K562 (cell line): ENCODE results near the gene EVPL. TPM values are rescaled to one million over a fixed set of nuclear protein-coding genes. Genes with fewer than 3 reads are reported as not detected.

ENCODE experiments used
- CBX5 ChIP-seq: IDR thresholded peaks from 2 replicates; pipeline ENCODE4 v1.6.1; 2014; ENCODE audit warnings: low read depth, borderline replicate concordance
- CEBPG ChIP-seq, 3 experiments: fragments of 200-800 bp in 1 of 3; sonication (Bioruptor generic) in 1 of 3; sonication (generic) in 1 of 3; formaldehyde crosslinking in 1 of 3; IDR thresholded peaks in 2 of 3; conservative IDR thresholded peaks in 1 of 3; 2 replicates each; pipeline versions ENCODE4 v1.6.1 to v1.8.0; 2016 to 2022; ENCODE audit warnings: missing compliant biosample characterization in 2 of 3, missing genetic modification characterization in 2 of 3, mild to moderate bottlenecking in 1 of 3, missing genetic modification reagents in 1 of 3
- DMBX1 ChIP-seq: fragments of 250-450 bp; sonication (Bioruptor Pico); IDR thresholded peaks from 2 replicates; pipeline ENCODE4 v1.8.0; 2022; ENCODE audit warnings: inconsistent platforms, mild to moderate bottlenecking, moderate library complexity, borderline replicate concordance
- ERF ChIP-seq: fragments of 450-650 bp; formaldehyde crosslinking; IDR thresholded peaks from 2 replicates; pipeline ENCODE4 v1.4.0; 2020; ENCODE audit warnings: mild to moderate bottlenecking, mixed read lengths
- HOXB6 ChIP-seq: fragments of 250-450 bp; sonication (Bioruptor Pico); IDR thresholded peaks from 2 replicates; pipeline ENCODE4 v1.5.1; 2022; ENCODE audit warnings: mild to moderate bottlenecking, borderline replicate concordance
- KHSRP ChIP-seq: fragments of 450-650 bp; IDR thresholded peaks from 2 replicates; pipeline ENCODE4 v1.6.1; 2017
- MAFG ChIP-seq: fragments of 450-650 bp; conservative IDR thresholded peaks from 2 replicates; pipeline ENCODE4 v1.6.1; 2016; ENCODE audit warnings: missing genetic modification characterization, missing compliant biosample characterization
- TRIM24 ChIP-seq, 2 experiments: fragments of 450-650 bp; IDR thresholded peaks; 2 replicates each; pipeline ENCODE4 v1.6.1; 2016
- ZNF76 ChIP-seq: fragments of 250-450 bp; sonication (Bioruptor Pico); IDR thresholded peaks from 2 replicates; pipeline ENCODE4 v1.4.0; 2020; ENCODE audit warnings: mild to moderate bottlenecking, moderate library complexity, borderline replicate concordance
- polyA plus RNA-seq, 8 experiments: library from polyadenylated mRNA; depleted of rRNA in 4 of 8; stranded (reverse) in 5 of 8; unstranded in 3 of 8; fragments of >200 nt; fragmentation: Nextera tagmentation in 2 of 8; fragmentation: Illumina TruSeq in 1 of 8; extraction: Ambion mirVana in 2 of 8; extraction: Trizol in 1 of 8; gene quantifications; 2 replicates each; pipeline versions ENCODE4 v1.2.1 to v1.2.3, GENCODE V29; 2011 to 2014; ENCODE audit warnings: inconsistent platforms in 1 of 8, missing spikeins in 1 of 8
- total RNA-seq, 7 experiments: library from RNA; depleted of rRNA in 6 of 7; stranded (reverse); fragments of >200 nt in 6 of 7; fragmentation: Illumina TruSeq in 2 of 7; extraction: Trizol in 2 of 7; gene quantifications; 2 replicates each; pipeline versions ENCODE4 v1.2.1 to v1.2.3, GENCODE V29; 2011 to 2021; ENCODE audit warnings: low replicate concordance in 1 of 7
- TF ChIP-seq, protein P1 (sequence below): fragments of 250-450 bp; sonication (Bioruptor Pico); IDR thresholded peaks from 2 replicates; pipeline ENCODE4 v1.4.0; 2020; ENCODE audit warnings: mild to moderate bottlenecking, moderate library complexity
- TF ChIP-seq, protein P2 (sequence below): fragments of 150-350 bp; conservative IDR thresholded peaks from 2 replicates; pipeline ENCODE4 v1.6.1; 2014; ENCODE audit warnings: low read length
- TF ChIP-seq, protein P3 (sequence below), 2 experiments: IDR thresholded peaks in 1 of 2; conservative IDR thresholded peaks in 1 of 2; 2 replicates each; pipeline ENCODE4 v1.6.1; 2016; ENCODE audit warnings: low read depth in 2 of 2, mild to moderate bottlenecking in 1 of 2, missing compliant biosample characterization in 1 of 2, missing genetic modification characterization in 1 of 2, moderate library complexity in 1 of 2
- TF ChIP-seq, protein P4 (sequence below), 2 experiments: fragments of 450-650 bp in 1 of 2; sonication (generic) in 1 of 2; formaldehyde crosslinking; conservative IDR thresholded peaks; 2 replicates each; pipeline versions ENCODE4 v1.4.0 to v1.8.1; 2020 to 2022; ENCODE audit warnings: mild to moderate bottlenecking in 1 of 2, missing genetic modification reagents in 1 of 2

Gene EVPL
- total and polyA plus RNA-seq, 9 of the 15 experiments (the other 6 are each of a cell fraction or from before 2014, with no cell fraction given): 0.08 to 0.18 (median 0.16) TPM; not detected in 5

DNA sequence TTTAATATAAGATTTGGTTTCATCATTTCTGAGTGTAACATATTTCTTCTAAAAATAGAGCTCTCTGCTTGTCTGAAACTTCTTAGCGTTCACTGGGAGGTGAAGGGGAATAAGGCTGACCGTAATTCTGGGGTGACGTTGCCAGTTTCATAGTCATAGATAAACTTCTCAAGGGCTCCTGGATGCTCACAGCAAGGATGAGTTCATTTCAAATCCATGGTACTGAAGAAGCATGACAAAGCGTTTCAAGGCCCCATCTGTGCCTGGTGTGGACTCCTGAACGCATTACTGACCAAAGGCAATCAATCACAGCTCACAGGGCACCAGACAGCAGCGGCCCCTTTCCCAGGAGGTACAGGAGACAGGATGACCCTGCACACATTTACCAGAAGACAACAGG, 12.0 kb upstream of the EVPL start (continued):
- TF ChIP-seq, protein P1, sequence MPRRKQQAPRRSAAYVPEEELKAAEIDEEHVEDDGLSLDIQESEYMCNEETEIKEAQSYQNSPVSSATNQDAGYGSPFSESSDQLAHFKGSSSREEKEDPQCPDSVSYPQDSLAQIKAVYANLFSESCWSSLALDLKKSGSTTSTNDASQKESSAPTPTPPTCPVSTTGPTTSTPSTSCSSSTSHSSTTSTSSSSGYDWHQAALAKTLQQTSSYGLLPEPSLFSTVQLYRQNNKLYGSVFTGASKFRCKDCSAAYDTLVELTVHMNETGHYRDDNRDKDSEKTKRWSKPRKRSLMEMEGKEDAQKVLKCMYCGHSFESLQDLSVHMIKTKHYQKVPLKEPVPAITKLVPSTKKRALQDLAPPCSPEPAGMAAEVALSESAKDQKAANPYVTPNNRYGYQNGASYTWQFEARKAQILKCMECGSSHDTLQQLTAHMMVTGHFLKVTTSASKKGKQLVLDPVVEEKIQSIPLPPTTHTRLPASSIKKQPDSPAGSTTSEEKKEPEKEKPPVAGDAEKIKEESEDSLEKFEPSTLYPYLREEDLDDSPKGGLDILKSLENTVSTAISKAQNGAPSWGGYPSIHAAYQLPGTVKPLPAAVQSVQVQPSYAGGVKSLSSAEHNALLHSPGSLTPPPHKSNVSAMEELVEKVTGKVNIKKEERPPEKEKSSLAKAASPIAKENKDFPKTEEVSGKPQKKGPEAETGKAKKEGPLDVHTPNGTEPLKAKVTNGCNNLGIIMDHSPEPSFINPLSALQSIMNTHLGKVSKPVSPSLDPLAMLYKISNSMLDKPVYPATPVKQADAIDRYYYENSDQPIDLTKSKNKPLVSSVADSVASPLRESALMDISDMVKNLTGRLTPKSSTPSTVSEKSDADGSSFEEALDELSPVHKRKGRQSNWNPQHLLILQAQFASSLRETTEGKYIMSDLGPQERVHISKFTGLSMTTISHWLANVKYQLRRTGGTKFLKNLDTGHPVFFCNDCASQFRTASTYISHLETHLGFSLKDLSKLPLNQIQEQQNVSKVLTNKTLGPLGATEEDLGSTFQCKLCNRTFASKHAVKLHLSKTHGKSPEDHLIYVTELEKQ (CRISPR knock-in tag): no peak
- no peak for TF ChIP-seq TRIM24 (IDR thresholded peaks at IDR 0.05)
- no peak for TF ChIP-seq ZNF76 (CRISPR knock-in tag)
- TF ChIP-seq, protein P2, sequence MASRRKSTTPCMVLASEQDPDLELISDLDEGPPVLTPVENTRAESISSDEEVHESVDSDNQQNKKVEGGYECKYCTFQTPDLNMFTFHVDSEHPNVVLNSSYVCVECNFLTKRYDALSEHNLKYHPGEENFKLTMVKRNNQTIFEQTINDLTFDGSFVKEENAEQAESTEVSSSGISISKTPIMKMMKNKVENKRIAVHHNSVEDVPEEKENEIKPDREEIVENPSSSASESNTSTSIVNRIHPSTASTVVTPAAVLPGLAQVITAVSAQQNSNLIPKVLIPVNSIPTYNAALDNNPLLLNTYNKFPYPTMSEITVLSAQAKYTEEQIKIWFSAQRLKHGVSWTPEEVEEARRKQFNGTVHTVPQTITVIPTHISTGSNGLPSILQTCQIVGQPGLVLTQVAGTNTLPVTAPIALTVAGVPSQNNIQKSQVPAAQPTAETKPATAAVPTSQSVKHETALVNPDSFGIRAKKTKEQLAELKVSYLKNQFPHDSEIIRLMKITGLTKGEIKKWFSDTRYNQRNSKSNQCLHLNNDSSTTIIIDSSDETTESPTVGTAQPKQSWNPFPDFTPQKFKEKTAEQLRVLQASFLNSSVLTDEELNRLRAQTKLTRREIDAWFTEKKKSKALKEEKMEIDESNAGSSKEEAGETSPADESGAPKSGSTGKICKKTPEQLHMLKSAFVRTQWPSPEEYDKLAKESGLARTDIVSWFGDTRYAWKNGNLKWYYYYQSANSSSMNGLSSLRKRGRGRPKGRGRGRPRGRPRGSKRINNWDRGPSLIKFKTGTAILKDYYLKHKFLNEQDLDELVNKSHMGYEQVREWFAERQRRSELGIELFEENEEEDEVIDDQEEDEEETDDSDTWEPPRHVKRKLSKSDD: no peak
- TF ChIP-seq, protein P3, sequence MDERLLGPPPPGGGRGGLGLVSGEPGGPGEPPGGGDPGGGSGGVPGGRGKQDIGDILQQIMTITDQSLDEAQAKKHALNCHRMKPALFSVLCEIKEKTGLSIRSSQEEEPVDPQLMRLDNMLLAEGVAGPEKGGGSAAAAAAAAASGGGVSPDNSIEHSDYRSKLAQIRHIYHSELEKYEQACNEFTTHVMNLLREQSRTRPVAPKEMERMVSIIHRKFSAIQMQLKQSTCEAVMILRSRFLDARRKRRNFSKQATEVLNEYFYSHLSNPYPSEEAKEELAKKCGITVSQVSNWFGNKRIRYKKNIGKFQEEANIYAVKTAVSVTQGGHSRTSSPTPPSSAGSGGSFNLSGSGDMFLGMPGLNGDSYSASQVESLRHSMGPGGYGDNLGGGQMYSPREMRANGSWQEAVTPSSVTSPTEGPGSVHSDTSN (CRISPR knock-in tag; IDR thresholded peaks at IDR 0.05; ENCODE audit: low read depth): no peak
- TF ChIP-seq, protein P3 (tag; conservative IDR thresholded peaks at IDR 0.05; ENCODE audit: low read depth): peak; percentile 47
- TF ChIP-seq HOXB6 (CRISPR knock-in tag): no peak
- no peak for TF ChIP-seq DMBX1 (CRISPR knock-in tag)
- TF ChIP-seq CBX5: no peak
- TF ChIP-seq KHSRP: no peak
- TF ChIP-seq ERF (CRISPR knock-in tag): no peak
- no peak for TF ChIP-seq CEBPG (CRISPR knock-in tag; IDR thresholded peaks at IDR 0.05)
- no peak for TF ChIP-seq CEBPG (tag; conservative IDR thresholded peaks at IDR 0.05 in 1 of 2, IDR thresholded peaks at IDR 0.05 in 1 of 2)
- no peak for TF ChIP-seq MAFG (tag)
- TF ChIP-seq, protein P4, sequence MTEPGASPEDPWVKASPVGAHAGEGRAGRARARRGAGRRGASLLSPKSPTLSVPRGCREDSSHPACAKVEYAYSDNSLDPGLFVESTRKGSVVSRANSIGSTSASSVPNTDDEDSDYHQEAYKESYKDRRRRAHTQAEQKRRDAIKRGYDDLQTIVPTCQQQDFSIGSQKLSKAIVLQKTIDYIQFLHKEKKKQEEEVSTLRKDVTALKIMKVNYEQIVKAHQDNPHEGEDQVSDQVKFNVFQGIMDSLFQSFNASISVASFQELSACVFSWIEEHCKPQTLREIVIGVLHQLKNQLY (CRISPR knock-in tag; conservative IDR thresholded peaks at IDR 0.05): no peak
- TF ChIP-seq, all 486 proteins: peak for 3
